Activated T-cell treated with anti-CD3 and anti-CD28 coated beads, Interleukin-2, amount 50 U/mL, for 24 hours (primary cell): ENCODE results near the gene DNAJB5.

Source experiments
- DNase-seq: peaks from one replicate; pipeline ENCODE4 v3.0.0-alpha.2; 2020
- H3K27ac Mint-ChIP-seq: 2 replicates; pipeline ENCODE4 v1.8.0; 2020; ENCODE audit warnings: mild to moderate bottlenecking, mixed read lengths
- H3K27me3 Mint-ChIP-seq: 2 replicates; pipeline ENCODE4 v1.8.0; 2020; ENCODE audit warnings: mixed read lengths
- H3K36me3 Mint-ChIP-seq: 2 replicates; pipeline ENCODE4 v1.8.0; 2020; ENCODE audit warnings: low read depth, mixed read lengths
- H3K4me1 Mint-ChIP-seq: 2 replicates; pipeline ENCODE4 v1.8.0; 2020; ENCODE audit warnings: low read depth, mixed read lengths
- H3K4me3 Mint-ChIP-seq: 2 replicates; pipeline ENCODE4 v1.8.0; 2020; ENCODE audit warnings: mild to moderate bottlenecking, moderate library complexity, mixed read lengths
- H3K9me3 Mint-ChIP-seq: 2 replicates; pipeline ENCODE4 v1.8.0; 2020; ENCODE audit warnings: mixed read lengths

DNAJB5 gene

DNA sequence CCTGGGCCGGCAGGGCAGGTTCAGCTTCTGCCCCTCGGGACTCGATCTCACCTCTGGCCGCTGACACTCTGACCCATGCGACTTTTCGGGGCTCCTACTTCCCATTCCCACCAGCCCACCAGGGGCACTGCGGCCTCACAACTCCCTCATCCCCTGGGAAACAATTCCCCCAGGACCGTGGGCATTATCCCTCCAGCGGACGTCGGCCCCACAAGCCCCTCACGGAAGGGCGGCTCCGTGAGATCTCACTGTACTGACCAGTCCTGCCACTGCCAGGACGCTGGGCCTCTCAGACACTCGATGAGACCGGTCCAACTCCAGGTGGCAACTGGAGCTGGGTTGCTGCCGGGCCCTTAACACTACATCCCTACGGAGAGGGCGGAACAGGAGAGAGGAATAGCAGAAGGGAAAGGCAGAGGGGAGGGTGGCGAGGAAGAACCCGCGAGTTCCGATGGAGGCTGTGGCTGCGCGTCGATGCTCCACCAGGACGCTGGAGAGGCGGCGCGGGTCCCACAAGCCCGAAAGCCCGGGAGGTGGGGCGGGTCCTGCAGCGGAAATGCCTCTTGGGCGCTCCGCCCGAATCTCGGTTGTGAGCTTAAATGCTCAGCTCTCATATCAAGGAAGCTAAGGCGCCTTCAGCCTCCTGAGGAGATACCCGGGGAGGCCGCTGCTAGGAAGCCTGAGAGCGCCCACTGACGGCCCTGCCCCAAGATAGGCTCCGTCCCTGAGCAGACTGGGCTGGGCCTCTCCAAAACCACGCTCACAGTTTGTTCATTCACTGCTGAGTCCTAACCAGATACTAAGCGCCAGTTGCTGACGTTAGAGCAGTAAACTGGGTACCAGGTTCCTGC, 46.5 kb downstream of the DNAJB5 start:
- Mint-ChIP-seq H3K9me3 (no peaks in the 10 kb centered on the region), H3K27ac (peak overlapping the region; percentile 46), H3K36me3 (peaks cover 39% of the 10 kb centered on the region), H3K4me1 (peaks cover 8% of the 10 kb centered on the region), H3K4me3 (peak overlapping the region; percentile 10), H3K27me3 (no peaks in the 10 kb centered on the region)
- DNase-seq: peak; percentile 58

DNA sequence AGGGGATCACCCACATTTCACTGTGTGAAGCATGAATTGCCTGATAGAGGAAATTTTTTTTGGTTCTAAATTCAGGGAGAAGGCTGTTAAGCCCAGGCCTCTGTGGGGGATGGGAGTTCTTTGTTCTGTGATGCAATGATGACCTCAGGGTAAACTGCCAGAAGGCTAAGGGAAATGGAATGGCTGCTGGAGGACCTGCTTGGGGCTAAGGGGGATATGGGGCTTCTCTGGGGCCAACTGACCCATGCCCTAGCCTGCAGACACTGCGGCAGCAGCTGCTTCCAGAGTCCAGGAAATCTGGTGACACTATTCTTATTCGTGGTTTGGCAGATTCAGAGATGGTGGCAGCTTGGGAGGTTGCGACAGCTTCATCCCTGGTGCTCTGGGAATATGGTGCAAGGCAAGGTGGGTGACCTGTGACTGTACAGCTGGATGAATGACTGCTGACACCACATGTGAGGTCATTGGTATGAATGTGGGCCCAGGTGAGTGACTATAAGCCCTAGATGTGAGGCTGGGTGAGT, 52.6 kb downstream of the DNAJB5 start:
- Mint-ChIP-seq H3K27ac (no peak overlapping the region), H3K4me1 (no peaks in the 10 kb centered on the region), H3K4me3 (no peak overlapping the region), H3K27me3 (no peaks in the 10 kb centered on the region), H3K9me3 (no peaks in the 10 kb centered on the region), H3K36me3 (peaks cover 63% of the 10 kb centered on the region)
- DNase-seq: no peak

- Mint-ChIP-seq H3K27me3 (no peaks in the 10 kb centered on the region), H3K36me3 (peaks cover 56% of the 10 kb centered on the region), H3K4me3 (no peak overlapping the region), H3K9me3 (no peaks in the 10 kb centered on the region), H3K27ac (peak overlapping the region; percentile 50), H3K4me1 (no peaks in the 10 kb centered on the region)
- DNase-seq: no peak
These were observed 53.5 kb downstream of the DNAJB5 start for GRCh38 chr9:35042891-35043545.

GRCh38 chr9:35044071-35044470, 54.5 kb downstream of the DNAJB5 start:
- no peaks in the 10 kb centered on the region for H3K4me1 Mint-ChIP-seq
- H3K27me3 Mint-ChIP-seq: no peaks in the 10 kb centered on the region
- H3K36me3 Mint-ChIP-seq: peaks cover 61% of the 10 kb centered on the region
- H3K9me3 Mint-ChIP-seq: no peaks in the 10 kb centered on the region
- no peak overlapping the region for H3K4me3 Mint-ChIP-seq
- H3K27ac Mint-ChIP-seq: no peak overlapping the region
- DNase-seq: no peak
